Stimulated activated CD4-positive, alpha-beta T cell treated with anti-CD3 and anti-CD28 coated beads, Interleukin-1b, Interleukin-23, amount 100 ng/mL, for 1 hour (primary cell): ENCODE data around the gene CDC42EP1.
"Not testable (repeated sequence)": the region's sequence is repeated elsewhere in the genome, so short reads cannot be mapped to it uniquely, and the experiment has no call there.

ENCODE experiments used
- DNase-seq, 2 donors: peaks; one replicate each; pipeline ENCODE4 v3.0.0-alpha.2; 2020; ENCODE audit warnings: low read depth in 2 of 2

CDC42EP1 gene

GRCh38 chr22:37559901-37560607 is at the start of gene CDC42EP1:
CDC42EP1 (plus strand) TSS chr22:37560480; CDS start chr22:37566350, 5,870 bp downstream.
- no peak for DNase-seq

- DNase-seq, result no peak
Observed at GRCh38 chr22:37511395-37512104, 48.7 kb upstream of the CDC42EP1 start.

GRCh38 chr22:37514526-37515051 is 45.7 kb upstream of the CDC42EP1 start:
- no peak for DNase-seq

GRCh38 chr22:37515901-37516300 is 44.4 kb upstream of the CDC42EP1 start:
- no peak for DNase-seq

GRCh38 chr22:37516456-37516855 is 43.8 kb upstream of the CDC42EP1 start:
- no peak for DNase-seq

- DNase-seq, result no peak
Observed at GRCh38 chr22:37517826-37518450, 42.3 kb upstream of the CDC42EP1 start.

GRCh38 chr22:37518509-37519267 is 41.6 kb upstream of the CDC42EP1 start:
- DNase-seq, result no peak

- DNase-seq, result no peak
Observed at GRCh38 chr22:37519268-37520195, 40.7 kb upstream of the CDC42EP1 start, which contains the start of gene CARD10. CARD10 (minus strand) TSS chr22:37519415; CDS start chr22:37519200, 215 bp downstream.

GRCh38 chr22:37520776-37521191 is 39.5 kb upstream of the CDC42EP1 start:
- no peak for DNase-seq

- DNase-seq, result no peak
Observed at GRCh38 chr22:37521236-37521739, 39.0 kb upstream of the CDC42EP1 start.

- no peak for DNase-seq
Observed at GRCh38 chr22:37522482-37522881, 37.8 kb upstream of the CDC42EP1 start.

GRCh38 chr22:37525073-37525745 is 35.1 kb upstream of the CDC42EP1 start:
- no peak for DNase-seq

GRCh38 chr22:37525746-37526350 is 34.4 kb upstream of the CDC42EP1 start:
- no peak for DNase-seq

GRCh38 chr22:37526376-37526775 is 33.9 kb upstream of the CDC42EP1 start:
- no peak for DNase-seq

GRCh38 chr22:37527081-37527752 is 33.1 kb upstream of the CDC42EP1 start:
- DNase-seq, result not testable (repeated sequence)

GRCh38 chr22:37527952-37528351 is 32.3 kb upstream of the CDC42EP1 start:
- DNase-seq, result not testable (repeated sequence)

GRCh38 chr22:37529652-37530345 is 30.5 kb upstream of the CDC42EP1 start:
- no peak for DNase-seq

GRCh38 chr22:37533995-37534394 is 26.3 kb upstream of the CDC42EP1 start:
- DNase-seq, result no peak
